K562 (cell line): Measurements from ENCODE around the gene C1orf50. TPM values are rescaled to one million over a fixed set of nuclear protein-coding genes. Genes with fewer than 3 reads are reported as not detected.

Experiments used
- ATAC-seq: fragments of 200-7000 bp; cut with Tn5 transposase; 3 replicates; pipeline ENCODE4 v1.9.1; 2020; ENCODE audit warnings: moderate library complexity
- BruUV-seq: library from RNA; stranded (reverse); fragments of 400-500 nt; replicated peaks from 2 replicates; lab custom pipeline; 2021; lab: Mats Ljungman, UMichigan
- CTCF ChIA-PET: fragments of 300-600 bp; formaldehyde crosslinking; extraction: SDS; loops from one replicate; lab custom pipeline; 2021; ENCODE audit warnings: low intra/inter-chr PET ratio; lab: Yijun Ruan, JAX
- POLR2A ChIA-PET: fragments of 300-600, 350-650 bp; sonication (Branson Sonifier 250); formaldehyde crosslinking; extraction: SDS; loops from one replicate; lab custom pipeline; 2021; ENCODE audit warnings: antibody characterized with exemption, inconsistent platforms; lab: Yijun Ruan, JAX
- DNase-seq, 4 experiments: peaks; one replicate each; pipeline versions ENCODE4 v3.0.0 to v3.0.0-alpha.2; 2011 to 2018; ENCODE audit warnings: low spot score in 3 of 4, mixed read lengths in 3 of 4; ENCODE audit errors: extremely low read depth in 1 of 4
- FAIRE-seq: peaks from 2 replicates; lab custom pipeline; 2011; peaks lifted over from hg19 to GRCh38; lab: Jason Lieb, UNC
- H2AFZ ChIP-seq: 2 replicates; pipeline ENCODE4 v1.6.0; 2011; ENCODE audit warnings: low read depth, low read length, control low read depth, inconsistent platforms
- H3K27ac ChIP-seq: fragments of 200-600 bp; 3 replicates; pipeline ENCODE4 v1.8.0; 2011; ENCODE audit warnings: low read depth, mild to moderate bottlenecking, control low read depth, inconsistent platforms, low read length, moderate library complexity, mixed read lengths; ENCODE audit errors: extremely low read depth
- H3K27me3 ChIP-seq, 2 experiments: fragments of 300-600 bp in 1 of 2; 2 replicates in 1 of 2; 3 replicates in 1 of 2; pipeline versions ENCODE4 v1.6.0 to v1.8.0; 2011; ENCODE audit warnings: inconsistent platforms in 2 of 2, low read length in 2 of 2, mild to moderate bottlenecking in 1 of 2, mixed read lengths in 1 of 2, moderate library complexity in 1 of 2; ENCODE audit not compliant: control insufficient read depth in 2 of 2, insufficient read depth in 2 of 2
- H3K36me3 ChIP-seq: fragments of 300-600 bp; 3 replicates; pipeline ENCODE4 v1.8.0; 2011; ENCODE audit warnings: mild to moderate bottlenecking, low read length, inconsistent platforms; ENCODE audit not compliant: control insufficient read depth, insufficient read depth
- H3K4me1 ChIP-seq, 2 experiments: fragments of 200-600 bp in 1 of 2; replicated peaks in 1 of 2; 2 replicates in 1 of 2; 3 replicates in 1 of 2; pipeline versions ENCODE4 v1.5.1 to v1.8.0; 2011; ENCODE audit warnings: inconsistent platforms in 2 of 2, low read length in 2 of 2, mild to moderate bottlenecking in 1 of 2, mixed read lengths in 1 of 2, moderate library complexity in 1 of 2; ENCODE audit not compliant: control insufficient read depth in 2 of 2, insufficient read depth in 2 of 2
- H3K4me2 ChIP-seq: 2 replicates; pipeline ENCODE4 v1.6.1; 2011; ENCODE audit warnings: low read length, control low read depth, inconsistent platforms, mixed read lengths; ENCODE audit not compliant: insufficient read depth
- H3K4me3 ChIP-seq: fragments of 200-600 bp; sonication (generic), shearing (Covaris generic); 2 replicates; pipeline ENCODE4 v1.5.1; 2016; ENCODE audit warnings: control low read depth, inconsistent platforms
- H3K79me2 ChIP-seq: fragments of 200-600 bp; 3 replicates; pipeline ENCODE4 v1.8.0; 2011; ENCODE audit warnings: low read length, inconsistent platforms; ENCODE audit not compliant: control insufficient read depth, insufficient read depth
- H3K9ac ChIP-seq, 2 experiments: 2 replicates each; pipeline versions ENCODE4 v1.6.0 to v1.6.1; 2011; ENCODE audit warnings: low read depth in 2 of 2, low read length in 2 of 2, control low read depth in 1 of 2, inconsistent platforms in 1 of 2, mild to moderate bottlenecking in 1 of 2, mixed read lengths in 1 of 2; ENCODE audit not compliant: insufficient read depth in 1 of 2
- H3K9me1 ChIP-seq: one replicate; pipeline ENCODE4 v1.6.0; 2011; ENCODE audit warnings: inconsistent platforms, mild to moderate bottlenecking, low read length, moderate library complexity; ENCODE audit not compliant: control insufficient read depth, insufficient read depth
- H3K9me3 ChIP-seq: replicated peaks from 2 replicates; pipeline ENCODE4 v1.5.1; 2011; ENCODE audit warnings: low read depth, low read length, inconsistent platforms; ENCODE audit not compliant: control insufficient read depth, insufficient read depth
- H4K20me1 ChIP-seq: replicated peaks from 2 replicates; pipeline ENCODE4 v1.6.1; 2011; ENCODE audit warnings: low read length, inconsistent platforms, mixed read lengths; ENCODE audit not compliant: control insufficient read depth, insufficient read depth
- GATA2 ChIP-seq: sonication (generic); formaldehyde crosslinking; IDR thresholded peaks from 2 replicates; pipeline ENCODE4 v1.4.0; 2020; ENCODE audit warnings: mild to moderate bottlenecking, missing genetic modification reagents
- MTA2 ChIP-seq: fragments of 450-650 bp; IDR thresholded peaks from 2 replicates; pipeline ENCODE4 v1.6.1; 2016; ENCODE audit warnings: low read depth
- POLR2AphosphoS2 ChIP-seq: IDR thresholded peaks from 2 replicates; pipeline ENCODE4 v1.6.1; 2012; ENCODE audit warnings: low read length, improper control_type of control experiment
- RFX5 ChIP-seq: IDR thresholded peaks from 2 replicates; pipeline ENCODE4 v1.6.1; 2011; ENCODE audit warnings: low read depth, mild to moderate bottlenecking, improper control_type of control experiment, low read length
- YY1 ChIP-seq, 3 experiments: IDR thresholded peaks; 2 replicates each; pipeline ENCODE4 v1.6.1; 2011; ENCODE audit warnings: low read length in 2 of 3, mild to moderate bottlenecking in 2 of 3, moderate library complexity in 2 of 3, borderline replicate concordance in 1 of 3, control low read depth in 1 of 3, low read depth in 1 of 3; ENCODE audit not compliant: insufficient read depth in 3 of 3, insufficient replicate concordance in 2 of 3, control insufficient read depth in 1 of 3, insufficient read length in 1 of 3; ENCODE audit errors: extremely low read depth in 1 of 3
- ZBTB2 ChIP-seq: fragments of 450-650 bp; IDR thresholded peaks from 2 replicates; pipeline ENCODE4 v1.6.1; 2016; ENCODE audit warnings: antibody characterized with exemption
- ZBTB40 ChIP-seq, 2 experiments: fragments of 450-650 bp in 1 of 2; sonication (generic) in 1 of 2; formaldehyde crosslinking in 1 of 2; IDR thresholded peaks; 2 replicates each; pipeline versions ENCODE4 v1.7.1 to v1.9.0; 2016 to 2022; ENCODE audit warnings: inconsistent platforms in 1 of 2, mild to moderate bottlenecking in 1 of 2, missing genetic modification reagents in 1 of 2
- ZNF589 ChIP-seq: fragments of 200-800 bp; sonication (Bioruptor generic); IDR thresholded peaks from 2 replicates; pipeline ENCODE4 v1.6.1; 2016; ENCODE audit warnings: low read depth, missing genetic modification characterization, missing compliant biosample characterization
- WGBS: fragments of 100-300 bp; shearing (Covaris generic); methylation state at CpG from one replicate; pipeline ENCODE4 v1.1.6; 2016; ENCODE audit warnings: low coverage, mixed read lengths; ENCODE audit not compliant: insufficient coverage; ENCODE audit errors: missing lambda C conversion rate; 5-methylcytosine and 5-hydroxymethylcytosine counted together
- in situ Hi-C: fragments of 300-500 bp; cut with MboI; formaldehyde crosslinking; loops from 4 replicates; pipeline ENCODE4 v1.15.0; 2018; ENCODE audit warnings: inconsistent platforms, mixed read lengths
- intact Hi-C: fragments of 100-400 bp; cut with micrococcal nuclease; formaldehyde crosslinking; loops from 2 replicates; pipeline ENCODE4 v1.14.2; 2022
- polyA plus RNA-seq, 8 experiments: library from polyadenylated mRNA; depleted of rRNA in 4 of 8; stranded (reverse) in 5 of 8; unstranded in 3 of 8; fragments of >200 nt; fragmentation: Nextera tagmentation in 2 of 8; fragmentation: Illumina TruSeq in 1 of 8; extraction: Ambion mirVana in 2 of 8; extraction: Trizol in 1 of 8; gene quantifications; 2 replicates each; pipeline versions ENCODE4 v1.2.1 to v1.2.3, GENCODE V29; 2011 to 2014; ENCODE audit warnings: inconsistent platforms in 1 of 8, missing spikeins in 1 of 8
- total RNA-seq, 7 experiments: library from RNA; depleted of rRNA in 6 of 7; stranded (reverse); fragments of >200 nt in 6 of 7; fragmentation: Illumina TruSeq in 2 of 7; extraction: Trizol in 2 of 7; gene quantifications; 2 replicates each; pipeline versions ENCODE4 v1.2.1 to v1.2.3, GENCODE V29; 2011 to 2021; ENCODE audit warnings: low replicate concordance in 1 of 7

C1orf50 gene
- total and polyA plus RNA-seq, 9 of the 15 experiments (the other 6 are each of a cell fraction or from before 2014, with no cell fraction given), result 0.55 to 13.9 (median 5.2) TPM

GRCh38 chr1:42825036-42825851 is 58.2 kb downstream of the C1orf50 start:
- no peaks in the 10 kb centered on the region for H3K9me1 ChIP-seq
- FAIRE-seq (peak; percentile 86), ATAC-seq (peak; percentile 90), DNase-seq (peak; percentile 78 to 95 (median 89))
- no peaks in the 10 kb centered on the region for H4K20me1 ChIP-seq
- H2AFZ ChIP-seq, result peak overlapping the region; percentile 81
- peaks cover 55% of the 10 kb centered on the region for H3K79me2 ChIP-seq
- peak overlapping the region; percentile 49 for H3K4me3 ChIP-seq
- H3K27me3 ChIP-seq, result no peaks in the 10 kb centered on the region
- ChIA-PET POLR2A (interaction anchor here (0.5 to 8.7 kb wide), 14 partner anchors 8 to 248 kb away, joined by 3 to 76 read pairs (median 4); partner anchors contain the start of genes C1orf50, ERMAP, P3H1 and YBX1), CTCF (interaction anchor here (0.7 kb wide), 1 partner anchor 44 kb away, joined by 3 read pairs; no protein-coding TSS in a partner anchor)
- BruUV-seq, result no TSS peak
- intact Hi-C loops, result loop anchor here (1.0 to 5.0 kb wide), 4 partner anchors 8 to 100 kb away; partner anchors contain the start of genes C1orf50, ERMAP, P3H1 and SVBP
- peak overlapping the region; percentile 86 to 92 for H3K9ac ChIP-seq
- H3K4me2 ChIP-seq, result peak overlapping the region; percentile 97
- H3K9me3 ChIP-seq, result no peaks in the 10 kb centered on the region
- peaks cover 21% of the 10 kb centered on the region for H3K36me3 ChIP-seq
- H3K27ac ChIP-seq, result peak overlapping the region; percentile 87
- in situ Hi-C loops, result no loop called here
- under 1% methylated on average over 10 of the region's 10 CpGs for WGBS
- H3K4me1 ChIP-seq, result peaks cover 25 to 57% of the 10 kb centered on the region in 2 experiments
- TF ChIP-seq ZNF589 (CRISPR knock-in tag) (peak; percentile 88; the same call in 1 of the 2 replicates), POLR2AphosphoS2 (no peak; the same call in 1 of the 2 replicates), ZBTB2 (peak; percentile 90), YY1 (IDR thresholded peaks at IDR 0.05; ENCODE audit: borderline replicate concordance in 1 of 3, control insufficient read depth in 1 of 3, extremely low read depth in 1 of 3, insufficient read depth in 3 of 3, insufficient read length in 1 of 3, insufficient replicate concordance in 2 of 3, low read depth in 1 of 3, low read length in 2 of 3) (peak in 1 of 3 experiments; percentile 49), RFX5 (0 out of 2 replicates have a peak, but pooled peaks have one; percentile 20), ZBTB40 (IDR thresholded peaks at IDR 0.05) (no peak; the same call in 1 of the 2 replicates), ZBTB40 (CRISPR knock-in tag; IDR thresholded peaks at IDR 0.05) (no peak), GATA2 (CRISPR knock-in tag) (peak; percentile 95), MTA2 (peak; percentile 97)
